SK-N-SH (cell line): ENCODE results near the gene CCL24.

Source experiments
- CHD2 ChIP-seq: fragments of 150-350 bp; IDR thresholded peaks from 2 replicates; pipeline ENCODE4 v1.6.1; 2018; ENCODE audit warnings: low read length; ENCODE audit not compliant: partially characterized antibody
- ELF1 ChIP-seq: IDR thresholded peaks from 2 replicates; pipeline ENCODE4 v1.4.0; 2012
- EZH2phosphoT487 ChIP-seq: fragments of 200-600 bp; sonication (generic); IDR thresholded peaks from 2 replicates; pipeline ENCODE4 v1.6.1; 2017; ENCODE audit warnings: low read depth, mixed run types, mild to moderate bottlenecking, antibody characterized with exemption, moderate library complexity, borderline replicate concordance
- FOSL2 ChIP-seq: IDR thresholded peaks from 2 replicates; pipeline ENCODE4 v1.4.0; 2012; ENCODE audit warnings: low read depth, mild to moderate bottlenecking, moderate library complexity, borderline replicate concordance
- FOXJ3 ChIP-seq: sonication (generic); formaldehyde crosslinking; IDR thresholded peaks from 2 replicates; pipeline ENCODE4 v1.5.1; 2020; ENCODE audit warnings: mild to moderate bottlenecking, missing genetic modification reagents
- MEF2A ChIP-seq: IDR thresholded peaks from 2 replicates; pipeline ENCODE4 v1.4.0; 2012; ENCODE audit warnings: low read depth, borderline replicate concordance
- MXI1 ChIP-seq: IDR thresholded peaks from 2 replicates; pipeline ENCODE4 v1.6.1; 2012; ENCODE audit warnings: mild to moderate bottlenecking, low read depth, low read length, improper control_type of control experiment
- NFIC ChIP-seq: IDR thresholded peaks from 2 replicates; pipeline ENCODE4 v1.4.0; 2012; ENCODE audit warnings: borderline replicate concordance
- POLR2AphosphoS5 ChIP-seq: IDR thresholded peaks from 2 replicates; pipeline ENCODE4 v1.6.1; 2012; ENCODE audit warnings: low read depth, low read length
- RAD21 ChIP-seq: IDR thresholded peaks from 2 replicates; pipeline ENCODE4 v1.6.1; 2012; ENCODE audit warnings: mild to moderate bottlenecking, low read length
- SMC3 ChIP-seq: IDR thresholded peaks from 2 replicates; pipeline ENCODE4 v1.6.1; 2012; ENCODE audit warnings: low read depth, low read length, improper control_type of control experiment
- TAF1 ChIP-seq: IDR thresholded peaks from 2 replicates; pipeline ENCODE4 v1.6.1; 2012; ENCODE audit warnings: low read depth, mild to moderate bottlenecking, low read length, moderate library complexity, borderline replicate concordance
- YY1 ChIP-seq: IDR thresholded peaks from 2 replicates; pipeline ENCODE4 v1.4.0; 2012; ENCODE audit warnings: low read depth, mild to moderate bottlenecking
- TF ChIP-seq, protein P1 (sequence below): fragments of 200-600 bp; sonication (generic); IDR thresholded peaks from 2 replicates; pipeline ENCODE4 v1.6.1; 2017; ENCODE audit warnings: antibody characterized with exemption, mild to moderate bottlenecking, moderate library complexity

DNA sequence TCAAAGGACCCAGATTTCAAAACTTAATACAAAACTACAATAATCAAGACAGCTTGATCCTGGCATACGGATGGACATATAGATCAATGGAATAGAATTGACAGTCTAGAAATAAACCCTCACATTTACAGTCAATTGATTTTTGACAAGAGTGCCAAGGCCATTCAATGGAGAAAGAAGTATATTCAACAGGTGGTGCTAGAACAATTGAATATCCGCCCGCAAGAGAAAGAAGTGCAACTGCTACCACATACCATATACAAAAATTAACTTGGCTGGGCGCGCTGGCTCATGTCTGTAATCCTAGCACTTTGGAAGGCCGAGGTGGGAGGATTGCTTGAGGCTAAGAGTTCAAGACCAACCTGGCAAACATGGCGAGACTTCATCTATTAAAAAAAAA, 23.2 kb upstream of the CCL24 start:
- TF ChIP-seq, protein P1, sequence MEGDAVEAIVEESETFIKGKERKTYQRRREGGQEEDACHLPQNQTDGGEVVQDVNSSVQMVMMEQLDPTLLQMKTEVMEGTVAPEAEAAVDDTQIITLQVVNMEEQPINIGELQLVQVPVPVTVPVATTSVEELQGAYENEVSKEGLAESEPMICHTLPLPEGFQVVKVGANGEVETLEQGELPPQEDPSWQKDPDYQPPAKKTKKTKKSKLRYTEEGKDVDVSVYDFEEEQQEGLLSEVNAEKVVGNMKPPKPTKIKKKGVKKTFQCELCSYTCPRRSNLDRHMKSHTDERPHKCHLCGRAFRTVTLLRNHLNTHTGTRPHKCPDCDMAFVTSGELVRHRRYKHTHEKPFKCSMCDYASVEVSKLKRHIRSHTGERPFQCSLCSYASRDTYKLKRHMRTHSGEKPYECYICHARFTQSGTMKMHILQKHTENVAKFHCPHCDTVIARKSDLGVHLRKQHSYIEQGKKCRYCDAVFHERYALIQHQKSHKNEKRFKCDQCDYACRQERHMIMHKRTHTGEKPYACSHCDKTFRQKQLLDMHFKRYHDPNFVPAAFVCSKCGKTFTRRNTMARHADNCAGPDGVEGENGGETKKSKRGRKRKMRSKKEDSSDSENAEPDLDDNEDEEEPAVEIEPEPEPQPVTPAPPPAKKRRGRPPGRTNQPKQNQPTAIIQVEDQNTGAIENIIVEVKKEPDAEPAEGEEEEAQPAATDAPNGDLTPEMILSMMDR, result no peak
- TF ChIP-seq EZH2phosphoT487, result no peak
- no peak for TF ChIP-seq FOXJ3 (CRISPR knock-in tag)
- no peak for TF ChIP-seq FOSL2
- no peak for TF ChIP-seq POLR2AphosphoS5
- TF ChIP-seq RAD21, result no peak
- TF ChIP-seq CHD2, result no peak
- TF ChIP-seq ELF1, result no peak
- no peak for TF ChIP-seq SMC3
- no peak for TF ChIP-seq NFIC
- no peak for TF ChIP-seq YY1
- TF ChIP-seq MEF2A, result no peak
- TF ChIP-seq TAF1, result no peak
- no peak for TF ChIP-seq MXI1
